Tibial artery (tissue), 4 donors: ENCODE data around the gene EDEM1.

ENCODE experiments used
- DNase-seq, 2 donors: peaks; one replicate each; pipeline ENCODE4 v3.0.0-alpha.2; 2019
- H3K27ac ChIP-seq, 2 donors: fragments of 200-600 bp; sonication (generic) in 1 of 2; 1 replicate in 1 of 2; 2 replicates in 1 of 2; pipeline ENCODE4 v1.5.1; 2018 to 2019; ENCODE audit warnings: mild to moderate bottlenecking in 1 of 2
- H3K27me3 ChIP-seq, 2 donors: fragments of 200-600 bp; sonication (generic) in 1 of 2; one replicate each; pipeline versions ENCODE4 v1.5.1 to v1.6.0; 2016 to 2019
- H3K36me3 ChIP-seq, 3 donors: fragments of 200-600 bp; sonication (generic) in 2 of 3; one replicate each; pipeline ENCODE4 v1.5.1; 2016 to 2019; ENCODE audit warnings: mild to moderate bottlenecking in 2 of 3
- H3K4me1 ChIP-seq, 4 donors: fragments of 200-600 bp; sonication (generic) in 2 of 4; 1 replicate in 3 of 4; 2 replicates in 1 of 4; pipeline ENCODE4 v1.5.1; 2016 to 2019
- H3K4me3 ChIP-seq, 2 donors: fragments of 200-600 bp; sonication (generic) in 1 of 2; 1 replicate in 1 of 2; 2 replicates in 1 of 2; pipeline ENCODE4 v1.5.1; 2018 to 2019; ENCODE audit warnings: mild to moderate bottlenecking in 2 of 2
- H3K9me3 ChIP-seq, 3 donors: fragments of 200-600 bp; sonication (generic) in 1 of 3; one replicate each; pipeline ENCODE4 v1.5.1; 2016 to 2019
- intact Hi-C: fragments of 100-400 bp; cut with DNase I; formaldehyde crosslinking; loops from one replicate; pipeline ENCODE4 v1.15.0; 2023; ENCODE audit warnings: low total_unique reads
- TF ChIP-seq, protein P1 (sequence below), 2 experiments: fragments of 200-600 bp in 1 of 2; fragments of 450-650 bp in 1 of 2; IDR thresholded peaks; one replicate each; pipeline ENCODE4 v1.5.1; 2017 to 2019; ENCODE audit warnings: antibody characterized with exemption in 2 of 2, mild to moderate bottlenecking in 1 of 2, moderate library complexity in 1 of 2

EDEM1 gene

DNA sequence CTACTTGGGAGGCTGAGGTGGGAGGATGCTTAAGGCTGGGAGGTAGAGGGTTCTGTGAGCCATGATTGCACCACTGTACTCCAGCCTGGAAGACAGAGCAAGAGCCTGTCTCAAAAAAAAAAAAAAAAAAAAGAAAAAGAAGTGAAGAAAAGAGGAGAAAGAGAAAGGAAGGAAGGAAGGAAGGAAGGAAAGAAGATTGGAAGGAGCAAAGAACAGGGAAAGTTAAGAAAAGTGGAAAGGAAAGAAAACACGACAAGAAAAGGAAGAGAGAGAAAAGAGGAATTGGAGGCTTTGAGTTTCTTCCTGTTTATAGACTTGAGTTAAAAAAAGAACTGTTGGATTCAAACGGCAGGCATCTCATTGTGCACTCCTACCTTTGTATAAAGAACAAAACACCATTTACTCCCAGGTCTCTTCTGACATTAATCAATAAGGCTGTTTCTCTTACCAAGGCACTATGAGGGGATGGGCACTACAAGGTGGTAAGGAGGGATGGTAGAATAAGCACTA, 73.5 kb downstream of the EDEM1 start:
- DNase-seq, result no peak
- TF ChIP-seq, protein P1, sequence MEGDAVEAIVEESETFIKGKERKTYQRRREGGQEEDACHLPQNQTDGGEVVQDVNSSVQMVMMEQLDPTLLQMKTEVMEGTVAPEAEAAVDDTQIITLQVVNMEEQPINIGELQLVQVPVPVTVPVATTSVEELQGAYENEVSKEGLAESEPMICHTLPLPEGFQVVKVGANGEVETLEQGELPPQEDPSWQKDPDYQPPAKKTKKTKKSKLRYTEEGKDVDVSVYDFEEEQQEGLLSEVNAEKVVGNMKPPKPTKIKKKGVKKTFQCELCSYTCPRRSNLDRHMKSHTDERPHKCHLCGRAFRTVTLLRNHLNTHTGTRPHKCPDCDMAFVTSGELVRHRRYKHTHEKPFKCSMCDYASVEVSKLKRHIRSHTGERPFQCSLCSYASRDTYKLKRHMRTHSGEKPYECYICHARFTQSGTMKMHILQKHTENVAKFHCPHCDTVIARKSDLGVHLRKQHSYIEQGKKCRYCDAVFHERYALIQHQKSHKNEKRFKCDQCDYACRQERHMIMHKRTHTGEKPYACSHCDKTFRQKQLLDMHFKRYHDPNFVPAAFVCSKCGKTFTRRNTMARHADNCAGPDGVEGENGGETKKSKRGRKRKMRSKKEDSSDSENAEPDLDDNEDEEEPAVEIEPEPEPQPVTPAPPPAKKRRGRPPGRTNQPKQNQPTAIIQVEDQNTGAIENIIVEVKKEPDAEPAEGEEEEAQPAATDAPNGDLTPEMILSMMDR (IDR thresholded peaks at IDR 0.05), result no peak
- no peaks in the 10 kb centered on the region for H3K27me3 ChIP-seq
- H3K36me3 ChIP-seq, result no peaks in the 10 kb centered on the region
- no peaks in the 10 kb centered on the region for H3K9me3 ChIP-seq
- no peak overlapping the region for H3K27ac ChIP-seq
- H3K4me3 ChIP-seq, result no peak overlapping the region
- intact Hi-C loops, result no loop called here
- H3K4me1 ChIP-seq, result no peaks in the 10 kb centered on the region

DNA sequence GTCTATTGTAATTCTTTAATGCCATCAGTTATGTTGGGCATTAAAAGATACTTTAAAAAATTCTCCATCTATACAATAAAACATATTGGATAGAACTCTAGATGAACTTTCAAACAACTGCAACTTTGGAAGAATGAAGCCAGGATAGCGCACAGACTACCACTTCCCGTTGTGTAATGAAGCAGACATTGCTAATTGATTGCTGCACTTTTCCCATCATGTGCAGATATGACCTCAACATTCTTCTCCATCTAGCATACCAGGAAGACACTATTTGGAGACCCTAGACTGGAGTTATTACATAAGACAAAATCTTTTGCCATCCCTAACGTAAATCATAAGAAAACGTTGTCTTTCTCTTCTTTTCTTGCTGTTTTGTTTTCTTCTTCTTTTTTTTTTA, 75.0 kb downstream of the EDEM1 start:
- Histone ChIP-seq H3K9me3 (no peaks in the 10 kb centered on the region), H3K4me1 (no peaks in the 10 kb centered on the region), H3K27ac (no peak overlapping the region), H3K27me3 (no peaks in the 10 kb centered on the region), H3K4me3 (no peak overlapping the region), H3K36me3 (no peaks in the 10 kb centered on the region)
- TF ChIP-seq, protein P1 (IDR thresholded peaks at IDR 0.05), result no peak
- intact Hi-C loops, result no loop called here
- DNase-seq, result no peak

DNA sequence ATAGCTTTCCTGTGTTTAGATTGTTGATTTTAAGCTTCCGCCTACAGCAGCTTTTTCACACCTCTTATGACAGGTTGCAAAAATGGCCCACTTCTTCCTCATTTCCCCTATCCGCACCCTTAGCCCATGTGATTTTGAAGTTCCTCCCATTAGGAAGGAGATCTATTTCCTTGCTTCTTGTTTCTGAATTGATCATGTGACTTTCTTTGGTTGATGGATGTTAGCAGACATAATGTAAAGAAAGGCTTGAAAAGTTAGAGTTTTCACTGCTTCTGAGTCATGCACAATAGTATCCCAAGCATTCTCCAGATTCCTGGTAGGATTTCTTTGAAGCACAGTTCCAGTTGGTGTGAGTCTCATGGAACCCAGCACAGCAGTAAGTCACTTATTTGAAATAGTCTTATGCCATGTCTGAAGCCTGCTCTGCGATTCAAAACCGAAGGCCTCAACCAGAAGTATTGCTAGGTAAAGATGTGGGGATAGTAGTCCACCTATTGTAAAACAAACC, 76.6 kb downstream of the EDEM1 start:
- DNase-seq, result no peak
- intact Hi-C loops, result no loop called here
- no peaks in the 10 kb centered on the region for H3K9me3 ChIP-seq
- no peaks in the 10 kb centered on the region for H3K4me1 ChIP-seq
- H3K27ac ChIP-seq, result no peak overlapping the region
- no peak overlapping the region for H3K4me3 ChIP-seq
- TF ChIP-seq, protein P1 (IDR thresholded peaks at IDR 0.05), result no peak
- no peaks in the 10 kb centered on the region for H3K36me3 ChIP-seq
- H3K27me3 ChIP-seq, result no peaks in the 10 kb centered on the region

DNA sequence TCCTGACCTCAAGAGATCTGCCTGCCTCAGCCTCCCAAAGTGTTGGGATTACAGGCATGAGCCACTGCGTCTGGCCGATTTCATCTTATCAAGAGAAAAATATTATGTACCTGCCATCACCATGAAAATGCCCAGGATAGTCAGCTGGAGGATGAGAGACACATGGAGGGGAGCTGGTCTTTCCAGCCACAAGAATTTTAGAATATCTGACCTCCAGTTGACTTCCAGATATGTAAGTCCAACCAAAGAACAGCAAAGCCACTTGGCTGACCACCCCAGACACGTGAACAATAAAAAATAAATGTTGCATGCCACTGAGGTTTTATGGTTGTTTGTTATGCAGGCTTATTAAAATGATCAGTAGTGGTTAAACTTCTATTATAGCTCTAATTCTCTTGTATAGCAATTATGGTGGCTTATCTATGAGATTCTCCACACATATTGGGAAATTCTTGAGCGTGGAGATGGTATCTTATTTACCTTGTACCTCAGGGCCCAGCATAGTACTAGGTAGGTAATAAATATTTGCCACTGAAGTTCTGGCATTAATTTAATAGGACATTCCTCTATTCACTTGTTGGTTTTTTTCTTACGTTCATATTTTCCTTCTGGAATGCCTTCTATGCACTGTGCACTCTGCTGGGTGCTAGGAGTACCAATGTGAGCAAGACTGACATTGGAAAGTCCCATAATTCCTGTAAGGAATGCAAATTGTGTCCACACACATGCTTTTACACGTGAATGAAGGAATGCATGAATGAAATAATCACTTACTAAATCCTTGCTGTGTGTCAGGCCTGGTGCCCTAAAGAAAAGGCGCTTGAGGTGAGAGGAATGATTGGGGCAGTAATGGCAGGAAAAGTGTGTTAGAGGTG, 77.6 kb downstream of the EDEM1 start:
- Histone ChIP-seq H3K9me3 (no peaks in the 10 kb centered on the region), H3K27me3 (no peaks in the 10 kb centered on the region), H3K36me3 (no peaks in the 10 kb centered on the region), H3K4me1 (no peaks in the 10 kb centered on the region), H3K27ac (no peak overlapping the region), H3K4me3 (no peak overlapping the region)
- no peak for DNase-seq
- intact Hi-C loops, result no loop called here
- TF ChIP-seq, protein P1 (IDR thresholded peaks at IDR 0.05), result no peak

DNA sequence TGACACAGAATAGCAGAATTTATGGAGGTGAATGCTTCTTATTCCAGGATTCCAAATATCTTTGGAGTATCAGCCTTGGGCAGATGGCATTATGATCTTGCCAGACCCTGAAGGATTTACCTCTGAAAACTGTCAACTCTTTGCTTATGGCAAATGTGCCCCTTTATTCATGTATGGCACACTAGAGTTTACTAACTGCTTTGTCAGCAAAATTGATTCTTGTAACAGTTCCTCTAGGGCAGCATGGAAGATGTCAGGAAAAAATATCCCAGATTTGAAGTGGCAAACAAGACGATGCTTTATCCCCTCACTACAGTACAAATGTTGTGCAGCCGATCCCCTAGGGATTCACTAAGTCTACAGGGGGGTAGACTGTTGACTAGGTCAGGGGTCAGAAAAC, 79.7 kb downstream of the EDEM1 start:
- H3K4me1 ChIP-seq, result no peaks in the 10 kb centered on the region
- H3K9me3 ChIP-seq, result no peaks in the 10 kb centered on the region
- no peak for DNase-seq
- no peak overlapping the region for H3K27ac ChIP-seq
- TF ChIP-seq, protein P1 (IDR thresholded peaks at IDR 0.05), result no peak
- no peaks in the 10 kb centered on the region for H3K27me3 ChIP-seq
- intact Hi-C loops, result no loop called here
- no peak overlapping the region for H3K4me3 ChIP-seq
- H3K36me3 ChIP-seq, result no peaks in the 10 kb centered on the region
